WTC11 (cell line): ENCODE measurements around the gene SPACA7.

Experiments
- ATF3 ChIP-seq: sonication (generic); formaldehyde crosslinking; conservative IDR thresholded peaks from 2 replicates; pipeline ENCODE4 v1.8.1; 2022; ENCODE audit warnings: mild to moderate bottlenecking, missing genetic modification reagents
- CREB1 ChIP-seq: sonication (generic); formaldehyde crosslinking; IDR thresholded peaks from 2 replicates; pipeline ENCODE4 v1.8.0; 2023; ENCODE audit warnings: mild to moderate bottlenecking, missing genetic modification reagents
- CREM ChIP-seq: sonication (generic); formaldehyde crosslinking; IDR thresholded peaks from 2 replicates; pipeline ENCODE4 v1.8.1; 2022; ENCODE audit warnings: mild to moderate bottlenecking, missing genetic modification reagents, moderate library complexity
- CTCF ChIP-seq: fragments of 200-600 bp; IDR thresholded peaks from 2 replicates; pipeline ENCODE4 v1.8.0; 2022; ENCODE audit warnings: antibody characterized with exemption
- GABPB1 ChIP-seq: sonication (generic); formaldehyde crosslinking; IDR thresholded peaks from 2 replicates; pipeline ENCODE4 v1.8.1; 2023; ENCODE audit warnings: mild to moderate bottlenecking, missing genetic modification reagents
- HMGA2 ChIP-seq: fragments of 250-450 bp; sonication (Bioruptor Pico); IDR thresholded peaks from 2 replicates; pipeline ENCODE4 v1.4.0; 2021; ENCODE audit warnings: mild to moderate bottlenecking, moderate library complexity
- IRF1 ChIP-seq: sonication (generic); formaldehyde crosslinking; IDR thresholded peaks from 2 replicates; pipeline ENCODE4 v1.8.0; 2023; ENCODE audit warnings: missing genetic modification reagents
- JUN ChIP-seq: sonication (generic); formaldehyde crosslinking; IDR thresholded peaks from 2 replicates; pipeline ENCODE4 v1.8.0; 2023; ENCODE audit warnings: mild to moderate bottlenecking, missing genetic modification reagents
- NFYB ChIP-seq: sonication (generic); formaldehyde crosslinking; conservative IDR thresholded peaks from 2 replicates; pipeline ENCODE4 v1.8.0; 2022; ENCODE audit warnings: low read depth, missing genetic modification reagents
- SP1 ChIP-seq: sonication (generic); formaldehyde crosslinking; conservative IDR thresholded peaks from 2 replicates; pipeline ENCODE4 v1.8.1; 2022; ENCODE audit warnings: missing genetic modification reagents
- TEAD1 ChIP-seq: sonication (generic); formaldehyde crosslinking; IDR thresholded peaks from 2 replicates; pipeline ENCODE4 v1.8.0; 2022; ENCODE audit warnings: mild to moderate bottlenecking, missing genetic modification reagents
- TP53 ChIP-seq: sonication (generic); formaldehyde crosslinking; IDR thresholded peaks from 2 replicates; pipeline ENCODE4 v1.8.1; 2023; ENCODE audit warnings: mild to moderate bottlenecking, missing genetic modification reagents
- ZSCAN18 ChIP-seq: fragments of 250-450 bp; sonication (Bioruptor Pico); IDR thresholded peaks from 2 replicates; pipeline ENCODE4 v2.1.2; 2022; ENCODE audit warnings: mild to moderate bottlenecking, moderate library complexity
- TF ChIP-seq, protein P1 (sequence below): sonication (generic); formaldehyde crosslinking; IDR thresholded peaks from 2 replicates; pipeline ENCODE4 v1.8.0; 2022; ENCODE audit warnings: mild to moderate bottlenecking, missing genetic modification reagents

DNA sequence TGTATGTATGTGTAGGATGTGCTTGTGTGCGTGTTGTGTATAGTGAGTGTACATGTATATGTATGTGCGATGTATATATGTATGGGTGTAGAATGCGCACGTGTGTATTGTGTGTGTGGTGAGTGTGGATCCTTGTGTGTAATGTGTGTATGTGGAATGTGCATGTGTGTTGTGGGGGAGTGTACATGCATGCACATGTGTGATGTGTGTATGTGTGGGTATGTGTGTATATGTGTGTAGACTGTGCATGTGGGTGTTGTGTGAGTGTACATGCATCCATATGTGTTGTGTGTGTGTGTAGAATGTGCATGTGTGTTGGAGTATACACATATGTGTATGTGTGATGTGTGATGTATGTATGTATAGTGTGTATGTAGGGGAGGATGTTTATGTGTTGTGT lies 18.0 kb upstream of the SPACA7 start:
- TF ChIP-seq CTCF (no peak), CREM (CRISPR knock-in tag) (no peak), CREB1 (no peak), TEAD1 (CRISPR knock-in tag) (no peak), JUN (CRISPR knock-in tag) (no peak), HMGA2 (CRISPR knock-in tag) (no peak), NFYB (CRISPR knock-in tag) (no peak), TP53 (no peak), ZSCAN18 (no peak), ATF3 (CRISPR knock-in tag) (no peak), IRF1 (CRISPR knock-in tag) (no peak), GABPB1 (no peak), SP1 (no peak)
- TF ChIP-seq, protein P1, sequence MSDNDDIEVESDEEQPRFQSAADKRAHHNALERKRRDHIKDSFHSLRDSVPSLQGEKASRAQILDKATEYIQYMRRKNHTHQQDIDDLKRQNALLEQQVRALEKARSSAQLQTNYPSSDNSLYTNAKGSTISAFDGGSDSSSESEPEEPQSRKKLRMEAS (CRISPR knock-in tag): no peak
